HepG2 (cell line): Measurements from ENCODE around the gene POLE. TPM values are rescaled to one million over a fixed set of nuclear protein-coding genes. Genes with fewer than 3 reads are reported as not detected.

Source experiments
- DNMT3B ChIP-seq: conservative IDR thresholded peaks from 2 replicates; pipeline ENCODE4 v1.6.1; 2016; ENCODE audit warnings: missing biosample characterization, control low read depth
- ELF4 ChIP-seq: sonication (generic); formaldehyde crosslinking; IDR thresholded peaks from 2 replicates; pipeline ENCODE4 v1.5.0; 2020; ENCODE audit warnings: missing genetic modification reagents, mild to moderate bottlenecking, moderate library complexity, borderline replicate concordance
- ETV6 ChIP-seq: sonication (generic); formaldehyde crosslinking; conservative IDR thresholded peaks from 2 replicates; pipeline ENCODE4 v1.4.0; 2020; ENCODE audit warnings: missing genetic modification reagents
- HINFP ChIP-seq: sonication (generic); formaldehyde crosslinking; IDR thresholded peaks from 2 replicates; pipeline ENCODE4 v1.4.0; 2020; ENCODE audit warnings: low read depth, mild to moderate bottlenecking, missing genetic modification reagents
- HNRNPL ChIP-seq: fragments of 200-400 bp; formaldehyde crosslinking; IDR thresholded peaks from 2 replicates; pipeline ENCODE4 v1.6.1; 2017; ENCODE audit warnings: mild to moderate bottlenecking, low read depth, low read length
- IRF2 ChIP-seq: IDR thresholded peaks from 2 replicates; pipeline ENCODE4 v1.6.1; 2018; ENCODE audit warnings: missing genetic modification reagents, missing compliant biosample characterization
- LCORL ChIP-seq, 2 experiments: fragments of 450-650 bp in 1 of 2; sonication (generic) in 1 of 2; formaldehyde crosslinking in 1 of 2; IDR thresholded peaks; 2 replicates each; pipeline versions ENCODE4 v1.5.0 to v1.6.1; 2017 to 2020; ENCODE audit warnings: antibody characterized with exemption in 1 of 2, missing genetic modification reagents in 1 of 2
- NCOA2 ChIP-seq: sonication (generic); formaldehyde crosslinking; IDR thresholded peaks from 2 replicates; pipeline ENCODE4 v1.8.0; 2022; ENCODE audit warnings: inconsistent platforms
- NCOR1 ChIP-seq: fragments of 200-600 bp; sonication (generic); IDR thresholded peaks from 2 replicates; pipeline ENCODE4 v1.7.0; 2017; ENCODE audit warnings: antibody characterized with exemption, low read length, borderline replicate concordance
- NFKB2 ChIP-seq: sonication (generic); formaldehyde crosslinking; IDR thresholded peaks from 2 replicates; pipeline ENCODE4 v1.4.0; 2020; ENCODE audit warnings: missing genetic modification reagents, borderline replicate concordance
- RNF2 ChIP-seq: fragments of 450-650 bp; conservative IDR thresholded peaks from 2 replicates; pipeline ENCODE4 v1.6.1; 2016; ENCODE audit warnings: low read depth
- SRSF9 ChIP-seq: fragments of 200-400 bp; formaldehyde crosslinking; IDR thresholded peaks from 2 replicates; pipeline ENCODE4 v1.6.1; 2018; ENCODE audit warnings: borderline replicate concordance, mild to moderate bottlenecking, low read depth, low read length; ENCODE audit not compliant: insufficient read depth, poor library complexity, severe bottlenecking
- TARDBP ChIP-seq: sonication (generic); formaldehyde crosslinking; IDR thresholded peaks from 2 replicates; pipeline ENCODE4 v1.8.0; 2022; ENCODE audit warnings: mild to moderate bottlenecking, missing genetic modification reagents
- TIGD3 ChIP-seq: sonication (generic); formaldehyde crosslinking; IDR thresholded peaks from 2 replicates; pipeline ENCODE4 v1.5.1; 2020; ENCODE audit warnings: mild to moderate bottlenecking, missing genetic modification reagents, borderline replicate concordance
- TP53 ChIP-seq: sonication (generic); formaldehyde crosslinking; conservative IDR thresholded peaks from 2 replicates; pipeline ENCODE4 v1.4.0; 2020; ENCODE audit warnings: missing genetic modification reagents
- ZNF333 ChIP-seq: sonication (generic); formaldehyde crosslinking; IDR thresholded peaks from 2 replicates; pipeline ENCODE4 v1.4.0; 2020; ENCODE audit warnings: mild to moderate bottlenecking, missing genetic modification reagents, borderline replicate concordance
- ZNF563 ChIP-seq: sonication (generic); formaldehyde crosslinking; IDR thresholded peaks from 2 replicates; pipeline ENCODE4 v1.8.0; 2022; ENCODE audit warnings: mild to moderate bottlenecking, moderate library complexity, missing genetic modification reagents
- ZNF691 ChIP-seq: sonication (generic); formaldehyde crosslinking; IDR thresholded peaks from 2 replicates; pipeline ENCODE4 v1.4.0; 2020; ENCODE audit warnings: missing genetic modification reagents, low read depth, mild to moderate bottlenecking, borderline replicate concordance
- polyA plus RNA-seq, 8 experiments: library from polyadenylated mRNA; depleted of rRNA in 3 of 8; stranded (reverse) in 7 of 8; unstranded in 1 of 8; fragments of >200 nt; fragmentation: Illumina TruSeq in 4 of 8; extraction: Trizol in 4 of 8; gene quantifications; 2 replicates each; pipeline versions ENCODE4 v1.2.1 to v1.2.3, GENCODE V29; 2011 to 2016; ENCODE audit warnings: low read depth in 4 of 8, missing spikeins in 1 of 8, mixed read lengths in 1 of 8; ENCODE audit not compliant: insufficient read depth in 1 of 8
- total RNA-seq, 5 experiments: library from RNA; depleted of rRNA; stranded (reverse); fragments of >200 nt; fragmentation: Illumina TruSeq; extraction: Trizol; gene quantifications; 2 replicates each; pipeline ENCODE4 v1.2.3, GENCODE V29; 2016; ENCODE audit warnings: low read depth in 1 of 5
- TF ChIP-seq, protein P1 (sequence below): sonication (generic); IDR thresholded peaks from 2 replicates; pipeline ENCODE4 v1.6.1; 2016; ENCODE audit warnings: low read depth, borderline replicate concordance
- TF ChIP-seq, protein P2 (sequence below): sonication (generic); formaldehyde crosslinking; IDR thresholded peaks from 2 replicates; pipeline ENCODE4 v1.4.0; 2020; ENCODE audit warnings: mild to moderate bottlenecking, low read depth, missing genetic modification reagents
- TF ChIP-seq, protein P3 (sequence below): sonication (generic); formaldehyde crosslinking; IDR thresholded peaks from 2 replicates; pipeline ENCODE4 v1.4.0; 2020; ENCODE audit warnings: mild to moderate bottlenecking, missing genetic modification reagents

The POLE gene
- total and polyA plus RNA-seq, 2 of the 13 experiments (the other 11 are each of a cell fraction or from before 2014, with no cell fraction given) = 25.3 to 52.2 TPM

DNA sequence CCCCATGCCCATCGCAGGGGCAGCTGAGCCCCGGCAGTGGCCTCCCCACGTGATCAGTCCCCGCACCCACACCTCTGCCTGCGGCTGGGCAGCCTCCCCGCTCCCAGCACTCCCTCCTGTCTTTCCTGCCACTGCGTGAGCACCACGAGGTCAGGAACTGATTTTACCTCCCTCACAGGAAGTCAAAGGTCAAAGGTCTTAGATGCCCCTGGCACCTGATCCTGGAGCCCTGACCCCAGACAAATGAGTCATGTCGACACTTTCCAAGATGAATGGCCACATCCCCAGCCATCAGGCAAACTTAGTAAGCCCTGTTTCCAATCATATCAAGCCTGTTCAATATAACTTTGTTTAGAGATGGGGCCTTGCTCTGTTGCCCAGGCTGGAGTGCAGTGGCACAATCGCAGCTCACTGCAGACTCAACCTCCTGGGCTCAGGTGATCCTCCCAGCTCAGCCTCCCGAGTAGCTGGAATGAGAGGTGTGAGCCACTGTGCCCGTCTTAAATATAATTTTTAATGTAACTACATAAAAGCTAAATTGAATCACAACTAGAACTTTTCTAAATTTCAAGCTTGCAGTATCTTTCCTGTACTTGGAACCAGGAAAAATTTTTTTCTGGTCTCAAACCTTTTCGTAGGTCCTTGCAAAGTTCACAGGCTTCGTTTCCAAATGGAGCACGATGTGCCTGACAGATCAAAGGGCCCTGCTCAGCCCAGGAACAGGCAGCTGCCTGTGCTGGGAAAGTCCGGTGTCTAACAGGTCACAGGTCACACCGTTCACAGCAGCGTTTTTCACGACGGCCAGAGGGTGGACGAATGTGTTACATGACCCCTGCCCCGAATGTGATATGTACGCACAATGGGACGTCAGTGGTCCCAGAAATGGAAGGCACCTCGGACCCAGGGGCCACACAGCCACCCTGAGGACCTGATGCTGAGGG lies 78.6 kb downstream of the POLE start (continued):
- TF ChIP-seq, protein P1, sequence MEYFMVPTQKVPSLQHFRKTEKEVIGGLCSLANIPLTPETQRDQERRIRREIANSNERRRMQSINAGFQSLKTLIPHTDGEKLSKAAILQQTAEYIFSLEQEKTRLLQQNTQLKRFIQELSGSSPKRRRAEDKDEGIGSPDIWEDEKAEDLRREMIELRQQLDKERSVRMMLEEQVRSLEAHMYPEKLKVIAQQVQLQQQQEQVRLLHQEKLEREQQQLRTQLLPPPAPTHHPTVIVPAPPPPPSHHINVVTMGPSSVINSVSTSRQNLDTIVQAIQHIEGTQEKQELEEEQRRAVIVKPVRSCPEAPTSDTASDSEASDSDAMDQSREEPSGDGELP = peak; percentile 43; the same call in 1 of the 2 replicates
- no peak for TF ChIP-seq ETV6
- no peak for TF ChIP-seq TP53 (CRISPR knock-in tag)
- TF ChIP-seq TIGD3 = no peak
- peak; percentile 77; the same call in 1 of the 2 replicates for TF ChIP-seq ZNF333 (CRISPR knock-in tag)
- TF ChIP-seq NCOR1 = peak; percentile 77
- peak; percentile 69; the same call in 1 of the 2 replicates for TF ChIP-seq HNRNPL
- TF ChIP-seq ZNF563 (CRISPR knock-in tag) = peak; percentile 16; the same call in 1 of the 2 replicates
- no peak for TF ChIP-seq LCORL (IDR thresholded peaks at IDR 0.05)
- TF ChIP-seq LCORL (CRISPR knock-in tag; IDR thresholded peaks at IDR 0.05) = peak; percentile 82; the same call in 1 of the 2 replicates
- TF ChIP-seq RNF2 = peak; percentile 75
- TF ChIP-seq DNMT3B (CRISPR knock-in tag) = no peak
- peak; percentile 21; the same call in 1 of the 2 replicates for TF ChIP-seq NFKB2 (CRISPR knock-in tag)
- peak; percentile 24; the same call in 1 of the 2 replicates for TF ChIP-seq ZNF691 (CRISPR knock-in tag)
- no peak for TF ChIP-seq SRSF9
- TF ChIP-seq TARDBP (CRISPR knock-in tag) = no peak
- TF ChIP-seq, protein P2, sequence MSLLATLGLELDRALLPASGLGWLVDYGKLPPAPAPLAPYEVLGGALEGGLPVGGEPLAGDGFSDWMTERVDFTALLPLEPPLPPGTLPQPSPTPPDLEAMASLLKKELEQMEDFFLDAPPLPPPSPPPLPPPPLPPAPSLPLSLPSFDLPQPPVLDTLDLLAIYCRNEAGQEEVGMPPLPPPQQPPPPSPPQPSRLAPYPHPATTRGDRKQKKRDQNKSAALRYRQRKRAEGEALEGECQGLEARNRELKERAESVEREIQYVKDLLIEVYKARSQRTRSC (CRISPR knock-in tag) = 0 out of 2 replicates have a peak, but pooled peaks have one; percentile 56
- TF ChIP-seq, protein P3, sequence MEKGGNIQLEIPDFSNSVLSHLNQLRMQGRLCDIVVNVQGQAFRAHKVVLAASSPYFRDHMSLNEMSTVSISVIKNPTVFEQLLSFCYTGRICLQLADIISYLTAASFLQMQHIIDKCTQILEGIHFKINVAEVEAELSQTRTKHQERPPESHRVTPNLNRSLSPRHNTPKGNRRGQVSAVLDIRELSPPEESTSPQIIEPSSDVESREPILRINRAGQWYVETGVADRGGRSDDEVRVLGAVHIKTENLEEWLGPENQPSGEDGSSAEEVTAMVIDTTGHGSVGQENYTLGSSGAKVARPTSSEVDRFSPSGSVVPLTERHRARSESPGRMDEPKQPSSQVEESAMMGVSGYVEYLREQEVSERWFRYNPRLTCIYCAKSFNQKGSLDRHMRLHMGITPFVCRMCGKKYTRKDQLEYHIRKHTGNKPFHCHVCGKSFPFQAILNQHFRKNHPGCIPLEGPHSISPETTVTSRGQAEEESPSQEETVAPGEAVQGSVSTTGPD = no peak
- TF ChIP-seq IRF2 (CRISPR knock-in tag) = peak; percentile 41
- TF ChIP-seq NCOA2 (CRISPR knock-in tag) = peak; percentile 59
- 0 out of 2 replicates have a peak, but pooled peaks have one; percentile 48 for TF ChIP-seq ELF4
- TF ChIP-seq HINFP (CRISPR knock-in tag) = peak; percentile 20; the same call in 1 of the 2 replicates
